ENCODE results near the gene PPT1.

The PPT1 gene

GRCh38 chr1:40030528-40031135 is 66.4 kb downstream of the PPT1 start:
- DNase-seq (ENCODE audit: low read depth): no peak

GRCh38 chr1:40029608-40030007 is 67.4 kb downstream of the PPT1 start:
- DNase-seq (ENCODE audit: low read depth): no peak

GRCh38 chr1:40027647-40028046 is 69.4 kb downstream of the PPT1 start:
- DNase-seq (ENCODE audit: low read depth): no peak

- no peak for DNase-seq (ENCODE audit: low read depth)
Measured at GRCh38 chr1:40024671-40025070, 72.4 kb downstream of the PPT1 start.

- DNase-seq (ENCODE audit: low read depth): no peak
Measured at GRCh38 chr1:40023379-40023944, 73.6 kb downstream of the PPT1 start.

All from activated T-helper 1 cell treated with Interleukin-2 at 50 U/mL for 16 hours (primary cell).